BLaER1 (cell line): ENCODE data around the gene MYCBPAP.

Experiments used
- H3K27ac ChIP-seq: shearing (Covaris generic); formaldehyde crosslinking; 2 replicates; pipeline ENCODE4 v1.8.1; 2022
- H3K27me3 ChIP-seq: shearing (Covaris generic); formaldehyde crosslinking; 2 replicates; pipeline ENCODE4 v1.8.1; 2022
- H3K36me3 ChIP-seq: shearing (Covaris generic); formaldehyde crosslinking; 2 replicates; pipeline ENCODE4 v1.8.1; 2022
- H3K4me1 ChIP-seq: shearing (Covaris generic); formaldehyde crosslinking; 2 replicates; pipeline ENCODE4 v1.8.1; 2022
- H3K4me2 ChIP-seq: shearing (Covaris generic); formaldehyde crosslinking; 2 replicates; pipeline ENCODE4 v1.8.1; 2022
- H3K4me3 ChIP-seq: shearing (Covaris generic); formaldehyde crosslinking; 2 replicates; pipeline ENCODE4 v1.8.1; 2022
- H3K9ac ChIP-seq: shearing (Covaris generic); formaldehyde crosslinking; 2 replicates; pipeline ENCODE4 v1.8.1; 2022
- H3K9me3 ChIP-seq: shearing (Covaris generic); formaldehyde crosslinking; 2 replicates; pipeline ENCODE4 v1.8.1; 2022
- H4K20me1 ChIP-seq: shearing (Covaris generic); formaldehyde crosslinking; 2 replicates; pipeline ENCODE4 v1.8.1; 2022
- Cebpa-rat ChIP-seq: shearing (Covaris generic); IDR thresholded peaks from 2 replicates; pipeline ENCODE4 v1.8.1; 2022

Gene MYCBPAP

DNA sequence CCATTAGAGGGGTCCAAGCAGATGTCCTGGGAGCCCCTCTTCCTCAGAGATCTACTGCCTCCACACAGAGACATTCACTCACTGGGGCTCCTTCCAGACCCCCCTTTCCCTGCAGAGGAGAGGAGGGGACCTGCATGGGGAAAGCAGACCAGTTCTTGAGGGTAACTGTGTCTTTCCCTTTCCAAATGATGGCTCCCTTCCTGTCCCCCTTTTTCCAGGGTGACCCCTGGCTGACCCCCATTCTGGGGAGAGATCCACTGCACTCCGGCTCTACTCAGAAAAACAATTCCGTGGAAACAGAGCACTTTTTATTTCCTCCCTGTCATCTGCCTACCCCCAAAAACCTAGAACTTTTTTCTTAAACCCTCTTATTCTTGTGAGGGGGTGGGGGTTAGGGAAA is 58.6 kb downstream of the MYCBPAP start:
- no peak for TF ChIP-seq Cebpa-rat
- Histone ChIP-seq H3K36me3 (no peaks in the 10 kb centered on the region), H3K27me3 (peaks cover 56% of the 10 kb centered on the region), H3K27ac (no peak overlapping the region), H3K9ac (no peak overlapping the region), H3K9me3 (no peaks in the 10 kb centered on the region), H3K4me3 (no peak overlapping the region), H3K4me1 (peaks cover 5% of the 10 kb centered on the region; the same call in 1 of the 2 replicates), H3K4me2 (no peak overlapping the region), H4K20me1 (peaks cover 21% of the 10 kb centered on the region)

DNA sequence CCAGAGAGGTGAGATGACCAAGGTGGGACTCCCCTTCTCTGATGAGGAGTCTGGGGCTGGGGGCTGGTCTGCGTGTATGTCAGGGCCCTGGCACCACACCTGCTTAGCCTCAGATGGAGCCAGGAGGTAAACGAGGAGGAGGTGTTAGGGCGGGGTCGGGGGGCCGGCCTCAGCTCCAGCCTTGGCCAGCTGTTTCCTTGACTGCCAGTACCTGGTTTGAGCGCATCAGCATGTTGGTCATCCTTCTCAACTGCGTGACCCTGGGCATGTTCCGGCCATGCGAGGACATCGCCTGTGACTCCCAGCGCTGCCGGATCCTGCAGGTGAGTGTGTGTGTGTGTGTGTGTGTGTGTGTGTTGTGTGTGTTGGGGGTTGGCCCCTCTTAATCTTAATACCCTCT is 60.4 kb downstream of the MYCBPAP start:
- Histone ChIP-seq H3K36me3 (no peaks in the 10 kb centered on the region), H3K27me3 (peaks cover 38% of the 10 kb centered on the region), H3K4me2 (no peak overlapping the region), H3K4me3 (no peak overlapping the region), H3K27ac (no peak overlapping the region), H3K9me3 (no peaks in the 10 kb centered on the region), H3K9ac (no peak overlapping the region), H3K4me1 (no peaks in the 10 kb centered on the region), H4K20me1 (peaks cover 4% of the 10 kb centered on the region)
- no peak for TF ChIP-seq Cebpa-rat

DNA sequence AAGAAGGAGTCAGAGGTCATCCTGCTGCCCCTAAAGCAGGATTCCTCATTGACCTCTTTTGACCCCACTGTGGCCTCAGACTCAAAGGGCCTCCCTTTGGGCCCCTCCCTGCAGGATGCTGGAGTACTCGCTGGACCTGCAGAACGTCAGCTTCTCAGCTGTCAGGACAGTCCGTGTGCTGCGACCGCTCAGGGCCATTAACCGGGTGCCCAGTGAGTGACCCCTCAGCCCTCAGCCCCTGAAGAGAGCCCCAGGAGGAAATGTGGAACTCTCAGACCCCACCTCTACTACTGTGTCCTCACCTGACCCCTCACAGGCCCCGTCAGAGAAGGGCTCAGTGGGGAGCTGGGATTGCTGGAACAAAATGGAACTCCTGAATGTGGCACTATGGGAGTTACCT is 61.4 kb downstream of the MYCBPAP start:
- no peaks in the 10 kb centered on the region; the same call in 1 of the 2 replicates for H4K20me1 ChIP-seq
- no peak overlapping the region for H3K27ac ChIP-seq
- H3K9me3 ChIP-seq, result no peaks in the 10 kb centered on the region
- no peaks in the 10 kb centered on the region for H3K36me3 ChIP-seq
- H3K4me1 ChIP-seq, result no peaks in the 10 kb centered on the region
- H3K4me2 ChIP-seq, result no peak overlapping the region
- H3K27me3 ChIP-seq, result peaks cover 29% of the 10 kb centered on the region
- H3K4me3 ChIP-seq, result no peak overlapping the region
- TF ChIP-seq Cebpa-rat, result no peak
- no peak overlapping the region for H3K9ac ChIP-seq

DNA sequence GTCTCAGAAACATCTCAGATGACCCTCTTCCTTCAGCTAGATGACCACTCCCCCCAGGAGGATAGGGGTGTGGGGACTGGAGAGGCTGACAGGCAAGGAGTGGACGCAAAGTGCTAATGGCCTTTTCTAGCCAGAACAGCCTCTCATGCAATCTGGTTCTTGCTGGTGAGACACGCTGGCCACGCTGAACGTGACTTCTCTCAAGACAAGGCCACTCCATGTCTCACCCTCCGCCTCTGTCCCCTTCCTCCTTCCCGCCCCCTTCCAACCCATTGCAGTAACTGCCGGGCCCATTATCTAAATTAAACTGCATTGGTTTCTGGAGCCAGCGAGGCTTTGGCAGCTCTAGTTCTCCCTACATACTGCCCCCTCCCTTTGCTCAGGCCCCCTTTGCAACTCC is 61.8 kb downstream of the MYCBPAP start:
- TF ChIP-seq Cebpa-rat, result no peak
- H3K27ac ChIP-seq, result no peak overlapping the region
- no peak overlapping the region for H3K9ac ChIP-seq
- no peak overlapping the region for H3K4me3 ChIP-seq
- H3K4me2 ChIP-seq, result no peak overlapping the region
- H4K20me1 ChIP-seq, result no peaks in the 10 kb centered on the region; the same call in 1 of the 2 replicates
- H3K4me1 ChIP-seq, result no peaks in the 10 kb centered on the region
- H3K36me3 ChIP-seq, result no peaks in the 10 kb centered on the region
- no peaks in the 10 kb centered on the region for H3K9me3 ChIP-seq
- peaks cover 24% of the 10 kb centered on the region for H3K27me3 ChIP-seq

DNA sequence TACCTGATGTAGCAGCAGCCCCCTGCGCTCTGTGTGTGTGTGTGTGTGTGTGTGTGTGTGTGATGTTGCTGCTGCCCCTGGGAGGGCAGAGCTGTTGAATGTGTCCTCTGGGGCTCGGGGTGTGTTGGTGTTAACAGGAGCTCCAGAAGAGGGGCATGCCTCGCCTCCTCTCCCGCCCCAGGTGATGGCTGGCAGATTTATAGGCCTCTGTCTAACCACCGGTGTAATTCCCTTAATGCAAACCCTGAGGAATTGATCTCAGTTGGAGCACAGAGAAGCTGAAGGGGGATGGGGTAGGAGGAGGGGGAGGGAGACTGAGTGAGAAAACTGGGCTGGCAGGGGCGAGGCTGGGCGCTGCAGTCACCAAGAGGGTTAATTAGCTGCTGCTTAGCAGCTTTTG is 62.3 kb downstream of the MYCBPAP start:
- Histone ChIP-seq H3K4me3 (no peak overlapping the region), H3K36me3 (no peaks in the 10 kb centered on the region), H3K27me3 (peaks cover 19% of the 10 kb centered on the region), H3K27ac (no peak overlapping the region), H3K4me2 (no peak overlapping the region), H3K4me1 (no peaks in the 10 kb centered on the region), H3K9me3 (no peaks in the 10 kb centered on the region), H4K20me1 (no peaks in the 10 kb centered on the region; the same call in 1 of the 2 replicates), H3K9ac (no peak overlapping the region)
- no peak for TF ChIP-seq Cebpa-rat

DNA sequence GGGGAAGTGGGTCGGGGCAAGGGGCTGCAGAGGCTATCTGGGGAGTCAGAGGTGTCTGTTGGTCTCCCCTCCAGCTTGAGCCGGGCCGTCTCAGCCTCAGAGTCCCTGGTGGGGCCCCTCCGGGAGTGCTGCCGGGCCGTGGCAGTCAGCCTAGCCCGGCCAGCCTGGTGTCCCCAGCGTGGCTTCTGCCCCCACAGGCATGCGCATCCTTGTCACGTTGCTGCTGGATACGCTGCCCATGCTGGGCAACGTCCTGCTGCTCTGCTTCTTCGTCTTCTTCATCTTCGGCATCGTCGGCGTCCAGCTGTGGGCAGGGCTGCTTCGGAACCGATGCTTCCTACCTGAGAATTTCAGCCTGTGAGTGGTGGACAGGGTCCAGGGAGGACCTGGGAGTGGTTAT is 63.4 kb downstream of the MYCBPAP start:
- Histone ChIP-seq H3K4me2 (no peak overlapping the region), H3K27ac (no peak overlapping the region), H3K9ac (no peak overlapping the region), H3K27me3 (peaks cover 8% of the 10 kb centered on the region), H4K20me1 (no peaks in the 10 kb centered on the region), H3K4me3 (no peak overlapping the region), H3K4me1 (no peaks in the 10 kb centered on the region), H3K36me3 (no peaks in the 10 kb centered on the region), H3K9me3 (no peaks in the 10 kb centered on the region)
- TF ChIP-seq Cebpa-rat, result no peak

DNA sequence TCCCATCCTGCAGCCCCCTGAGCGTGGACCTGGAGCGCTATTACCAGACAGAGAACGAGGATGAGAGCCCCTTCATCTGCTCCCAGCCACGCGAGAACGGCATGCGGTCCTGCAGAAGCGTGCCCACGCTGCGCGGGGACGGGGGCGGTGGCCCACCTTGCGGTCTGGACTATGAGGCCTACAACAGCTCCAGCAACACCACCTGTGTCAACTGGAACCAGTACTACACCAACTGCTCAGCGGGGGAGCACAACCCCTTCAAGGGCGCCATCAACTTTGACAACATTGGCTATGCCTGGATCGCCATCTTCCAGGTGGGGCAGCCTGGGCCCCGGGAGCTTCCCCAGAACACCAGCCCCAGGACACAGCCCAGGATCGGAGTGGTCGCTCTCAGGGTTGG is 64.3 kb downstream of the MYCBPAP start:
- no peaks in the 10 kb centered on the region for H3K9me3 ChIP-seq
- H3K36me3 ChIP-seq, result no peaks in the 10 kb centered on the region
- H3K9ac ChIP-seq, result no peak overlapping the region
- no peak overlapping the region for H3K4me2 ChIP-seq
- no peak overlapping the region for H3K27ac ChIP-seq
- no peaks in the 10 kb centered on the region for H4K20me1 ChIP-seq
- H3K4me1 ChIP-seq, result no peaks in the 10 kb centered on the region
- H3K27me3 ChIP-seq, result no peaks in the 10 kb centered on the region
- no peak overlapping the region for H3K4me3 ChIP-seq
- TF ChIP-seq Cebpa-rat, result no peak

DNA sequence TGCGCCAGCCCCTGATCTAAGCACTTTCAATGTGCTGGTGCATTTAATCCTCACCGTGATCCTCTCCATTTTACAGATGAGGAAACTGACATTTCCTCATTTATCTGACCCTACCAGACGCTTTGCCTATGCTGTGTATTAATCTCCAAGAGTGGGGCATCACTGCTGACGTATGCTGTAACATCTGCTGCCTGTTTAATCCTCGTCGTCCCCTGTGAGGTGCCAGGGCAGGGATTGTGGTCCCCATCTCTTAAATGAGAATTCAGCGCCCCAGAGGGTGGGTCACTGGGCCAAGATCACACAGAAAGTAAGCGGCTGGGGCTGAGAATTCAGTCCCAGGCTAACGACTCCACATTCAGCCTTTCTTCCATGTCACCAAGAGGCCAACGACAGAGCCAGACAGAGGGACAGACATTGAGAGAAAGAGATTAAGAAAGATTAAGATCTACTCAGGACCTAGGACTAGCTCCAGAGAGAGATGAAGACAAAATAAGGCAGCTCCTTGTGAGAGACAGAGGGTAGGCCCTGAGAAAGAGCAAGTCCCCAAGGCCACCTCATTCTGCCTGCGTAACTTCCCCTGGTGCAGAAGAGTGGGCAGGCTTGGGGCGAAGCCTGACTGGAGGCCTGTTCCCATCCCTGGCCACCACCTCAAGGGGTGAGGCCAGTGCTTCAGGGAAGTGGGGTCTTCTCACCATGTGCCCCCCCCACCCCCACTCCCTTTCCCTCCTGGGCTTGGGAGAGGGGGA is 65.8 kb downstream of the MYCBPAP start:
- Histone ChIP-seq H3K4me1 (no peaks in the 10 kb centered on the region), H3K36me3 (no peaks in the 10 kb centered on the region), H3K4me2 (no peak overlapping the region), H3K9me3 (no peaks in the 10 kb centered on the region), H4K20me1 (no peaks in the 10 kb centered on the region), H3K27ac (no peak overlapping the region), H3K9ac (no peak overlapping the region), H3K27me3 (no peaks in the 10 kb centered on the region), H3K4me3 (no peak overlapping the region)
- no peak for TF ChIP-seq Cebpa-rat

DNA sequence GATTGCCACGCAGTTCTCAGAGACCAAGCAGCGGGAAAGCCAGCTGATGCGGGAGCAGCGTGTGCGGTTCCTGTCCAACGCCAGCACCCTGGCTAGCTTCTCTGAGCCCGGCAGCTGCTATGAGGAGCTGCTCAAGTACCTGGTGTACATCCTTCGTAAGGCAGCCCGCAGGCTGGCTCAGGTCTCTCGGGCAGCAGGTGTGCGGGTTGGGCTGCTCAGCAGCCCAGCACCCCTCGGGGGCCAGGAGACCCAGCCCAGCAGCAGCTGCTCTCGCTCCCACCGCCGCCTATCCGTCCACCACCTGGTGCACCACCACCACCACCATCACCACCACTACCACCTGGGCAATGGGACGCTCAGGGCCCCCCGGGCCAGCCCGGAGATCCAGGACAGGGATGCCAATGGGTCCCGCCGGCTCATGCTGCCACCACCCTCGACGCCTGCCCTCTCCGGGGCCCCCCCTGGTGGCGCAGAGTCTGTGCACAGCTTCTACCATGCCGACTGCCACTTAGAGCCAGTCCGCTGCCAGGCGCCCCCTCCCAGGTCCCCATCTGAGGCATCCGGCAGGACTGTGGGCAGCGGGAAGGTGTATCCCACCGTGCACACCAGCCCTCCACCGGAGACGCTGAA is 67.5 kb downstream of the MYCBPAP start:
- H3K4me3 ChIP-seq, result no peak overlapping the region
- H3K9me3 ChIP-seq, result no peaks in the 10 kb centered on the region
- H3K36me3 ChIP-seq, result no peaks in the 10 kb centered on the region
- H3K27me3 ChIP-seq, result no peaks in the 10 kb centered on the region
- H3K27ac ChIP-seq, result no peak overlapping the region
- no peaks in the 10 kb centered on the region for H3K4me1 ChIP-seq
- no peak overlapping the region for H3K9ac ChIP-seq
- TF ChIP-seq Cebpa-rat, result no peak
- H3K4me2 ChIP-seq, result no peak overlapping the region
- no peaks in the 10 kb centered on the region for H4K20me1 ChIP-seq

DNA sequence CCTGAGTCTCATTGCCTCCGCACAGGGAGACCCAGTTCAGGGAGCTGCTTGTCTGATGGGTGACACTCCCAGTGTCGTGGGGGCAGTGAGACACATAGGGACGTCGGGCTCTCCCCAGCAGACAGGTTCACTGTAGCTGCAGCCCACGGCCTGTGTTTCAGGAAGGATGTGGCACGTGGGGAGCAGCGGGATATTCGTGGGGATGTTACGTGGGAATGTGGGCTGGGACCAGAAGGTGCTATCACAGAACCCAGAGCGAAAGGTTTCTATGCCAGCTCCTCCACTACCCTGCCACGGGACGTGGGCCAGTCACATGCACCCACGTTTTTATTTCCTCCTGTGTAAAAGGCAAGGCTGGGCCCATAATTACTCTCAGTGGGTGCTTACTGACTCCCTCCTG is 68.6 kb downstream of the MYCBPAP start:
- Histone ChIP-seq H3K9me3 (no peaks in the 10 kb centered on the region), H3K27ac (no peak overlapping the region), H4K20me1 (no peaks in the 10 kb centered on the region), H3K36me3 (no peaks in the 10 kb centered on the region), H3K27me3 (no peaks in the 10 kb centered on the region), H3K4me1 (no peaks in the 10 kb centered on the region), H3K4me2 (no peak overlapping the region), H3K9ac (no peak overlapping the region), H3K4me3 (no peak overlapping the region)
- TF ChIP-seq Cebpa-rat, result no peak
